Measurements from ENCODE around the gene PFDN1. TPM values are rescaled to one million over a fixed set of nuclear protein-coding genes. Genes with fewer than 3 reads are reported as not detected.
A peak's percentile ranks its signal among the peaks of the same experiment; 100 is the strongest.

Gene PFDN1
- total and polyA plus RNA-seq, 9 of the 15 experiments (the other 6 are each of a cell fraction or from before 2014, with no cell fraction given): 45.5 to 215 (median 78.0) TPM

DNA sequence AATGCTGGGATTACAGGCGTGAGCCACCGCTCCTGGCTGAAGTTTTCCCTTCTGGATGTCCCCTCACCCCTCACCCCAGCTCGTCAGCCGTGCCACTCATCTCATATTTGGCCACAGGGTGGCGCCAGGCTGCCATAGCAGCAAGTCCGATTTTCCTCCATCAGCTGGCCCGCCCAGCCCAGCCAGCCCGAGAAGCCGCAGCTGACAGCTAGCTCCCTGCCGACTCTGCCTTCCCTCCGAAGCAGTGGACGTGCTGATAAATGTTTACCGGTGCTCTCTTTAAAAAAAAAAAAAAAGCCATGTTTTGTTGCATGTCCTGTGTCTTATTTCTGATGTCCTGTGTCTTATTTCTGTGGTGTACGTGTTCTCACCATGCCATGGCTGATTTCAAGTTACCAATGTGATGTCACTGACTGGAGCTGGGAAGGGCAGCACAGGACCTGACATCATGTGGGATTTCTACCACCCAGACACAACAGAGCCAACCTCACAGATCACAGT is 58.3 kb downstream of the PFDN1 start (continued):
- TF ChIP-seq ZFP91 (CRISPR knock-in tag; IDR thresholded peaks at IDR 0.05) (no peak), JUND (IDR thresholded peaks at IDR 0.05; ENCODE audit: borderline replicate concordance, low read depth, low read length) (peak; percentile 60; the same call in 1 of the 2 replicates), JUND (tag; IDR thresholded peaks at IDR 0.05; ENCODE audit: borderline replicate concordance, low read depth, low read length) (no peak; the same call in 2 of the 3 replicates), FOSL1 (tag; conservative IDR thresholded peaks at IDR 0.05) (no peak), ZNF699 (CRISPR knock-in tag; IDR thresholded peaks at IDR 0.05; ENCODE audit: insufficient replicate concordance) (no peak), CSDE1 (IDR thresholded peaks at IDR 0.05) (no peak), TEAD1 (CRISPR knock-in tag; IDR thresholded peaks at IDR 0.05) (no peak), TCF3 (CRISPR knock-in tag; IDR thresholded peaks at IDR 0.05) (no peak), REST (IDR thresholded peaks at IDR 0.05; ENCODE audit: borderline replicate concordance) (peak; percentile 87), REST (CRISPR knock-in tag; IDR thresholded peaks at IDR 0.05; ENCODE audit: low read depth) (no peak)
- TF ChIP-seq, protein P1, sequence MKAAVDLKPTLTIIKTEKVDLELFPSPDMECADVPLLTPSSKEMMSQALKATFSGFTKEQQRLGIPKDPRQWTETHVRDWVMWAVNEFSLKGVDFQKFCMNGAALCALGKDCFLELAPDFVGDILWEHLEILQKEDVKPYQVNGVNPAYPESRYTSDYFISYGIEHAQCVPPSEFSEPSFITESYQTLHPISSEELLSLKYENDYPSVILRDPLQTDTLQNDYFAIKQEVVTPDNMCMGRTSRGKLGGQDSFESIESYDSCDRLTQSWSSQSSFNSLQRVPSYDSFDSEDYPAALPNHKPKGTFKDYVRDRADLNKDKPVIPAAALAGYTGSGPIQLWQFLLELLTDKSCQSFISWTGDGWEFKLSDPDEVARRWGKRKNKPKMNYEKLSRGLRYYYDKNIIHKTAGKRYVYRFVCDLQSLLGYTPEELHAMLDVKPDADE (conservative IDR thresholded peaks at IDR 0.05; ENCODE audit: control insufficient read depth, low read depth, low read length): 0 out of 2 replicates have a peak, but pooled peaks have one; percentile 32

All from K562 (cell line).